HG02759 (cell line): ENCODE results near the gene KLF4.

Source experiments
- ATAC-seq: cut with Tn5 transposase; IDR thresholded peaks from one replicate; pipeline ENCODE4 v1.9.1; 2021; ENCODE audit warnings: mild to moderate bottlenecking, moderate library complexity; ENCODE audit not compliant: unreplicated experiment

KLF4 gene

GRCh38 chr9:107488375-107489143 lies 1.0 kb downstream of the KLF4 start:
- ATAC-seq: no peak

GRCh38 chr9:107487521-107488374 lies 1.8 kb downstream of the KLF4 start:
- no peak for ATAC-seq

GRCh38 chr9:107486674-107487520 lies 2.7 kb downstream of the KLF4 start:
- ATAC-seq: no peak

GRCh38 chr9:107485458-107486043 lies 4.0 kb downstream of the KLF4 start:
- no peak for ATAC-seq

- ATAC-seq: peak; percentile 53
Measured at GRCh38 chr9:107484117-107484723, 5.3 kb downstream of the KLF4 start.

- ATAC-seq: no peak
Measured at GRCh38 chr9:107483666-107484065, 5.9 kb downstream of the KLF4 start.

- no peak for ATAC-seq
Measured at GRCh38 chr9:107481035-107481434, 8.5 kb downstream of the KLF4 start.

GRCh38 chr9:107480386-107480789 lies 9.2 kb downstream of the KLF4 start:
- ATAC-seq: no peak

GRCh38 chr9:107478805-107479204 lies 10.8 kb downstream of the KLF4 start:
- ATAC-seq: no peak

GRCh38 chr9:107474124-107474523 lies 15.4 kb downstream of the KLF4 start:
- ATAC-seq: no peak

- ATAC-seq: no peak
Measured at GRCh38 chr9:107472581-107473340, 16.8 kb downstream of the KLF4 start.

- ATAC-seq: no peak
Measured at GRCh38 chr9:107471552-107471951, 18.0 kb downstream of the KLF4 start.

- ATAC-seq: no peak
Measured at GRCh38 chr9:107467416-107467815, 22.2 kb downstream of the KLF4 start.

GRCh38 chr9:107466826-107467225 lies 22.7 kb downstream of the KLF4 start:
- no peak for ATAC-seq

- peak; percentile 96 for ATAC-seq
Measured at GRCh38 chr9:107465467-107466451, 23.8 kb downstream of the KLF4 start.

GRCh38 chr9:107464516-107464915 lies 25.1 kb downstream of the KLF4 start:
- ATAC-seq: no peak

GRCh38 chr9:107462691-107463090 lies 26.9 kb downstream of the KLF4 start:
- no peak for ATAC-seq
